Retina (tissue), 1 donor: Measurements from ENCODE around the gene TMEM44.
"Not testable (repeated sequence)": the region's sequence is repeated elsewhere in the genome, so short reads cannot be mapped to it uniquely, and the experiment has no call there.

Experiments
- DNase-seq: peaks from one replicate; pipeline ENCODE4 v3.0.0-alpha.2; 2016

The TMEM44 gene

GRCh38 chr3:194640829-194641228 lies 7.6 kb upstream of the TMEM44 start:
- no peak for DNase-seq

DNA sequence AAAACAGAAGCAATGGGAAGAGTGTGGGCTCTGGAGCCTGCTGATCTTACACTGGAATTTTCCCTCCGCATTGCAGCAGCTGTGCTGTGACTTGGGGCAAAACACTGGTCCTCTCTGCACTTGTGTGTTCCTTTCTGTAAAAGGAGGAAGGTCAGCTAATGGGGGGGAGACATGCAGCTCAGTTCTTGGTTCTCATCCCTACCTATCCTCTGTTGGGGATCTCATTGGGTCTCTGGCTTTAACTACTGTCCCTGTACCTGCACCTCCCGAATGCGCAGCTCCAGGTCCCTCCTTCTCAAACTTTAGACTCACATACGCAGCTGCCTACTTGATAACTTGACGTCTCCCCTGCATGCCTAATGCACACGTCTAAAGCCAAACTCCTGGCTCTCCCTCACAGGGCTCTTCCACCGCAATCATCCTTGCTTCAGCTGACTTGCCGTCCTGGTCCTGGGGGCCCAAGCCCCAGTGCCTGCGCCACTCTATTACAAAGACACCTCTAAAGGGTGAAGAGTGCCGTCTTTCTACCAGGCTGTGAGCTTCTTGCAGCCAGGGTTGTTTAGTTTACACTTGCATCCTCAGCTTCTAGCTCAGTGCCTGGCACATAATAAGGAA lies 5.9 kb upstream of the TMEM44 start:
- no peak for DNase-seq

DNA sequence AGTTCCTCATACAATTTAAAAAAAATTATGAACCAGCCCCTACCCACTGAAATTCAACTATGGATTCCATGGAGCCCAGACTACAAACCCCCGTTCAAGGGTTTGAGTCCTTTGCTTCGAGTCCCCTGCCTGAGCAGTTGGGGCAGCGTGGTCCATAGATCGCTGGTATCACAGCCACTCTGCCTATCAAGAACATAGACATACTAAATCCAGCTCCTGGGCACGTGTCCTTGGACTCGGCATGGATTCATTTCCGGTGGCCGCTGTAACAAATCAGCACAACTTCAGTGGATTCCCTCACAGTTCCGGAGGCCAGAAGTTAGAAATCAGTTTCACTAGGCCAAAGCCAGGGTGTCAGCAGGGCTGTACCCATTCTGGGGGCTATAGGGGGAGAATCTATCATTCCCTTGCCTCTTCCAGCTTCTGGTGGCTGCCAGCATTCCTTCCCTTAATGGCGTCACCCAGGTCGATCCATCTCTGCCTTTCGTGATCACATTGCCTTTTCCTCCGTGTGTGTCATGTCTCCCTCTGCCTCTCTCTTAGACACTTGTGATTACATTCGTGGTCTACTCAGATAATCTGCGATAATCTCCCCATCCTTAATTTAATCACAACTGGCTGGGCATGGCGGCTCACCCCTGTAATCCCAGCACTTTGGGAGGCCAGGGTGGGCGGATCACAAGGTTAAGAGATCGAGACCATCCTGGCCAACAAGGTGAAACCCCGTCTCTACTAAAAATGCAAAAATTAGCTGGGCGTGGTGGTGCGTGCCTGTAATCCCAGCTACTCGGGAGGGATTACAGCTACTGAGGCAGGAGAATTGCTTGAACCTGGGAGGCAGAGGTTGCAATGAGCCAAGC lies 4.6 kb upstream of the TMEM44 start:
- no peak for DNase-seq

DNA sequence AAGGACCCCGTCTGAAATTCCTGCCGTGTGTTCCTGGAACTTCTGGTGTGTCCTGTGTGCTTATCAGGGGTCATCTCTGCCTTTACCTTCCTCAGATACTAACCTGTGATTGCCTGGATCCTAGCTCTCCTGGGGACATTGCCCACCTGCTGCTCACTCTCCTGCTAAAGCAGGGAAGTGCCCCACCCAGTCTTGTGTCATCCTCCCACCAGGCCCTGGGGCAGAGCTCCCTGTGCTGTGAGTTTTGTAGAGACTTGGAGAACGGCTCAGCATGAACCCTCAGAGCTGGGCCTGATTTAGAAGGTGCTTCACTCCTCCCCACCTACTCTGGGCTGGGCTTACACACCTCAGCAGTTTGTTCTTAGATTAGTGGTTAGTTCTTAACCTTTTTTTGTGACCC lies 3.8 kb upstream of the TMEM44 start:
- no peak for DNase-seq

GRCh38 chr3:194632809-194633348 lies 340 bp downstream of the TMEM44 start:
- peak; percentile 66 for DNase-seq

DNA sequence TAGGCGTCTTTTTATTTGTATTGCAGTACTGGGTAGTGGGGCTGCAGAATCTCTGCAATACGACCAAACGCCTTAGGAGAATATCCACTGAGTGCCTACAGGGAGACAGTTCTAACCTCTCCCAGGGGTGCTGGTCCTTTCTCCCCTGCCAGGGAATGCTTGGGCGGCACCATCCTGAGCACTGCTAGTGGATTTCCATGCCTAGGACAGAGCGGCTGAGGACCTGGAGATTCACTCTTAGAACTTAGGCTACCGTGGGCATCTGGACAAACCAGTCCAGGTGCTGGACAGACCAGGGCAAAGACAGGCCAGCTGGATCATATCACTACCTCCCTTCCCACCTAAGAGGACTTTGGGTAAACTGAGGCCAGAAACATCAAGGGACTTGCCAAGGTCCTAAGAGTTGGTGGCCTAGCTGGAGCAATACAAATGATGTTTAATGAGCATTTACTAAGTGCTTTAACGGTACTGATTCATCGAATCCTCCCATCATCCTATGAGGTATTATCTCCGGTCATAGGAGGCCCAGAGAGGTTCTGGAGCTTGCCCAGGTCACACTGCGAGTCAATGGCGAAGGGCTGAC lies 902 bp downstream of the TMEM44 start:
- DNase-seq: no peak

GRCh38 chr3:194631696-194632095 lies 1.5 kb downstream of the TMEM44 start:
- no peak for DNase-seq

- not testable (repeated sequence) for DNase-seq
Measured at GRCh38 chr3:194630681-194631080, 2.5 kb downstream of the TMEM44 start.

GRCh38 chr3:194624956-194625355 lies 8.3 kb downstream of the TMEM44 start:
- no peak for DNase-seq

DNA sequence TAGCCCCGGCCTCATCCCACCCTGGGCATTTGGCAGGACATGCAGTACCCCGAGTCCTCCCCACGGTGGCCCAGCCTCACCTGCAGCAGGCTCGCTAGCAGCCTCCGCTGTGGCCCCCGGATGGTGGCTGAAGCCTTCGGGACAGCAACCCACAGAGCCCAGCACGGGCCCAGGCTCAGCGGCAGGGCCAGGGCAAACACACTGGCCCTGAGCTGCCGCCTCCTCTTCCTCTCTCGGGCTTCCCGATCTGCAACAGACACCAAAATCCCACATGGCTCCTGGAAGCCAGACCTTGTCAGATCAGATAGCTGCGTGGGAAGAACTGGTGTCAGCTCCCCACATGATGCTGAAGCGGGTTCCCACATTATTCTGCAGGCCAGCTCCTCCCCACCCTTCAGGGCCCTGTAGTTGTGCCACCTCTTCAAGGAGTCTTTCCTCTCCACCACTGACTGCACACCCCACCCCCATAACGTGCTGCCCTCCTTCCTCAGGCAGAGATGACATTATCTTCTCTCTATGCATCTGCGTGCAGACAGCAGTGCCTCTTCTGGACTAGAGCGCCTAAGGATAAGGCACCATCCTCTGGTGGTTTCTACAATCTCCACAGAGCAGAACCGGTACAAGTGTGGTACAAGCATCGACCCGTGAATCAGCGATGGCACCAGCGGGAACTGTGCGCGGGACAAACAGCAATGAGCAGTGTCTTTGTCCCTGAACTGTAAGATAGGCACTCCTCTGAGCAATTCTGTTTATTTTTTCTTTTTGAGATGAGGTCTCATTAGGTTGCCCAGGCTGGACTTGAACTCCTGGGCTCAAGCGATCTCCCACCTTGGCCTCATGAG lies 9.5 kb downstream of the TMEM44 start:
- no peak for DNase-seq

GRCh38 chr3:194622621-194623340 lies 10.4 kb downstream of the TMEM44 start:
- DNase-seq: no peak

DNA sequence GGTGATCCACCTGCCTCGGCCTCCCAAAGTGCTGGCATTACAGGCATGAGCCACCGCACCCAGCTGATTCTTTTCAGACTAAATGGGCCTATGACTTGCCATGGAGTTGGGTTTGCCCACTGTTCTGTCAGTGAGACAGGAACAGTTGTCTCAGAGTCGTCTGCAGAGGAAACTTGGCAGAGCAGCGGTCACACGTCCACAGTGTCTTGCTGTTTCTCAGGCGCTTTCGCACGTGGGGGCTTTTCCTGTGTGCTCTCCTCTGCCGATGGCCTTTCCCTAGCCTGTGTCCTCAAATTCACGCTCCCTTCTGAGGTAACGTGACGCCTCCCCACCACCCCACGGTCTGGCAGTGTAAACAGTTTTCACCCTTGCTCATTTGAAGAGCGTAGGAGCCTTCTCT lies 11.3 kb downstream of the TMEM44 start:
- DNase-seq: no peak

GRCh38 chr3:194620196-194620595 lies 13.0 kb downstream of the TMEM44 start:
- DNase-seq: no peak

DNA sequence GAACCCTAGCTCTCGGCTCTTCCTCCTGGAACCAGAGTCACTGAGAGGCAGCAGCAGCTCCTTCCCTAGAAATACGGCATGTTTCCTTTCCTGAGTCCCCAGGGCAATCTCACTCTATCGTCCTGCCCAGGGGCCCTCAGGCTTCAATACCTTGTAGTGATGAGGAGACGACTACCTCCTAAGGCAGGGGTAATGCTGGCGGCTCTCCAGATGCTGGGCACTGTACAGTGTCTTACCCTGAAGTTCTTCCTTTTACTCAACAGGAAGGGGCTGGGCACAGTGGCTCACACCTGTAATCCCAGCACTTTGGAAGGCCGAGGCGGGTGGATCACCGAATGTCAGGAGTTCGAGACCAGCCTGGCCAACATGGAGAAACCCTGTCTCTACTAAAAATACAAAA lies 13.5 kb downstream of the TMEM44 start:
- DNase-seq: no peak

DNA sequence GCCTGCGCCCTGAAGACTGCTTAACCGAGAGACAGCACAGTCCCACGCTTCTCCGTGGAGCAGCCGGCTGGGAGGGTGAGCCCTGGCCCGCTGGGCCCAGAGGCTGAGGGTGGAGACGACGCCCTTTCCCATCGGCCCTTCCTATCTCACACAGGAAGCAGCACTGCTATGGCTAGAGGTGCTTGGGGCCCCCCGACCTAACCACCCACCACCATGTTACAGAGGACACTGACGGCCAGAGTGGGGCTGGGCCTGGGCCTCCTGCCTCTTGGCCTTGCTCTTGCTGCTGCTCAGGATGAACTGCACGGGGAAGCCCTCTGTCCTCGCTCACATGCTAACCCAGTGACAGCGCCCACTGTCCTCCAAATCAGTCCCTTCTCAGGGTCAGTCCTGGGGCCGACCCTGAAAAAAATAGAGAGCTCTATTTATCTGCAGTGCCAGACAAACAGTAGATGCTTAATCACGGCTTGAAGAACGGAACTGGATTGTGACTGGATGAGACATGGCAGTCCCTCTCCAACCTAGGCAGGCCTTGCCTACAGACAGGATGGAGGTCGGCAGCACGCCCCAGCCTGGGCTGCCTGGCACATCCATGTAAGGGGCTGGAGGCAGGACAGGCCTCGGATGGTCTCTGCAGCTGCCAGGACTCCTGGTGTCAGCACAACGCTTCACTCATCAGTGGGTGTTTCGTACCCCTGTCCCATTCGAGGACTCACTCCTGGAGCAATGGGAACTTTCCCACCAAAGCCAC lies 14.2 kb downstream of the TMEM44 start:
- no peak for DNase-seq

- no peak for DNase-seq
Measured at GRCh38 chr3:194617827-194618226, 15.4 kb downstream of the TMEM44 start.

DNA sequence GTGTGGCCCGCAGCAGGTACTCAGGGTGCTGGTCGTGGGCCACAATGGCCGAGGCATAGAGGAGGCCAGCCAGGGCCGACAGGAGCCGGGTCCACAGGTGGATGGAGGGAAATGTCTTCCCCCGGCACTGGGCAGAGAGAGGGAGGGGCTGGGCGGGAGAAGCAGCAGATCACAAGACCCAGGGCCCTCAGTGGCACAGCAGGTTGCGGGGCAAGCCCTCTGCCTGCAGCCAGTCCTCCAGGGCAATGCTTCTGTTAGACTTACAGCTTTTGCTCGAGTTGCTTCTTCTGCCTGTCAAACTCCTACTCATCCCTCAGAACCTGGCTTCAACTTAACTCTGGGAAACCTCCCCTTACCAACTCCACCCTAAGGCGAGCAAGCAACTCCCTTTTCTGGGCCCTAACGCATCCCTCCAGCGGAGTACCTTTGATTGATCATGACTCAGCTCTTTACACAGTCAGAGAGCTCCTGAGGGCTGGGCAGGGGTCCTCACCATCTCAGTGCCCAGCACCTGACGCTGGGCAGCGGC lies 16.0 kb downstream of the TMEM44 start:
- DNase-seq: no peak

DNA sequence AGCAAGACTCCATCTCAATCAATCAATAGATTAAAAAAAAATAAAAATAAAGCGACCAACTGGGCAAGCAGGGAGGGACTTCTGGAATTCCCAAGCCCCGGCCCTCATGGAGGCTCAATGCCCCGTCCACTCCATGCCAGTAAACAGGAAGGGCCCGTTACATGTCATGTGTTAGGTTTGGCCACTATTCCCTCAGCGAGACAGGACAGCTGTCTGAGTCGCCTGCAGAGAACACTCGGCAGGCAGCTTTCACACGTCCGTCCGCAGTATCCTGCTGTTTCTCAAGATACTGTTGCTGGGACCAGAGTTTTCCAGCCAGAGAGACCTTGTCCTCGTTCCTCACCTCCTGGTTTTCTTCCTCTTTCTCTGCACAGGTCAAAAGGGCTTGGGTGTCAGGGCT lies 18.0 kb downstream of the TMEM44 start:
- no peak for DNase-seq

DNA sequence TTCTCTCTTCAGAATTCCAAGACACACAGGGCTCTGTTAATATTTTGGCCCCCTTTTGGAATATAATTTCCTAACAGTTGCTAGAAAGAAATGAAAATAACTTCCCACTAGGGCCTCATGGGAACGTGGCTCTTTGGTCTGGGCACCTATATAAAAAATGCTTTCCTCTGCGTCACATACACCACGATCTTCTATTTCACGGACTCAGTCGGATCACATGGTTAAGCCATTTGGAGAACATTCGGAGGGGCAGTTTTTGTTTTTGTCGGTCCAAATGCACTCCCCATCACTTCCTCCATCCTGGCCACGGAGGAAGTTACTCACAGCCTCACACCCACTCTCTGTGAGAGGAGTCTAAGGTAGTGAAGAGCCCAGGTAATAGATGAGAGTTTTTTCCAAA lies 21.0 kb downstream of the TMEM44 start:
- DNase-seq: no peak

DNA sequence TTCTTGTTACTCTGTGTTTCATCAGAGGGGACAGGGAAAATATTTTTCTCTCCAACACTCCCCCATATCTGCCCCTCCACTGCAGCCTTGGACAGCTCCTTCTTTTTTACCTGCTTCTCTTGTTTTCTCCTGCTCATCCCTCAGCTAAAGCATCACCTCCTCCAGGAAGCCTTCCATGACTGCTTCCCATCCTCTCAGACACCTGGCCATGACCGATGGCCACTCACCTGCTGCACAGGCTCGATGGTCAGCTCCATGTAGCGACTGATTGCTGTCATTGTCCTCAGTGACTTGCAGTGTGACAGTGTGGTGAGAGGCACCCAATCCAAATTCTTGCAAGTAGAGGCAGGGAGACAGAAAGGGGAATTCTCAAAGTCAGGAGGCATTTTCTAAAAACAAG lies 22.5 kb downstream of the TMEM44 start:
- no peak for DNase-seq

GRCh38 chr3:194609601-194610000 lies 23.6 kb downstream of the TMEM44 start:
- no peak for DNase-seq
